PC-9 (cell line): ENCODE measurements around the gene POLR1F. TPM values are rescaled to one million over a fixed set of nuclear protein-coding genes. Genes with fewer than 3 reads are reported as not detected.

ENCODE experiments used
- BruUV-seq: library from RNA; stranded (reverse); fragments of 400-500 nt; replicated peaks from 2 replicates; lab custom pipeline; 2021; lab: Mats Ljungman, UMichigan
- CTCF ChIA-PET: fragments of 300-600 bp; sonication (Branson Sonifier 250); formaldehyde crosslinking; loops from one replicate; lab custom pipeline; 2022; ENCODE audit warnings: antibody characterized with exemption; lab: Charles Lee
- POLR2A ChIA-PET: fragments of 300-600 bp; sonication (Branson Sonifier 250); formaldehyde crosslinking; loops from one replicate; lab custom pipeline; 2022; ENCODE audit warnings: antibody characterized with exemption; ENCODE audit not compliant: unreplicated experiment; lab: Charles Lee
- DNase-seq, 2 experiments: peaks; one replicate each; pipeline versions ENCODE4 v3.0.0 to v3.0.0-alpha.2; 2015 to 2022; ENCODE audit warnings: mixed read lengths in 1 of 2
- H2AFZ ChIP-seq: fragments of 200-600 bp; sonication (generic); 2 replicates; pipeline ENCODE4 v1.8.1; 2017; ENCODE audit warnings: antibody characterized with exemption
- H3F3A ChIP-seq: fragments of 200-600 bp; sonication (generic); 2 replicates; pipeline ENCODE4 v1.8.1; 2017; ENCODE audit warnings: antibody characterized with exemption, mild to moderate bottlenecking, low read depth; ENCODE audit not compliant: insufficient read depth
- H3K27ac ChIP-seq: fragments of 200-600 bp; sonication (generic); 2 replicates; pipeline ENCODE4 v1.6.1; 2016; ENCODE audit warnings: mixed run types
- H3K27me3 ChIP-seq: fragments of 200-600 bp; sonication (generic); 2 replicates; pipeline ENCODE4 v1.6.1; 2016; ENCODE audit warnings: low read depth, mixed run types; ENCODE audit not compliant: insufficient read depth
- H3K36me3 ChIP-seq: fragments of 200-600 bp; sonication (generic); 2 replicates; pipeline ENCODE4 v1.6.1; 2016; ENCODE audit warnings: low read depth, mixed run types
- H3K4me1 ChIP-seq: fragments of 200-600 bp; sonication (generic); replicated peaks from 2 replicates; pipeline ENCODE4 v1.6.1; 2016; ENCODE audit warnings: mixed run types; ENCODE audit not compliant: insufficient read depth
- H3K4me2 ChIP-seq: fragments of 200-600 bp; sonication (generic); 2 replicates; pipeline ENCODE4 v1.6.1; 2017; ENCODE audit warnings: mixed run types
- H3K4me3 ChIP-seq: fragments of 200-600 bp; sonication (generic); 2 replicates; pipeline ENCODE4 v1.6.1; 2016; ENCODE audit warnings: mixed run types
- H3K79me2 ChIP-seq: fragments of 200-600 bp; sonication (generic); 2 replicates; pipeline ENCODE4 v1.6.1; 2017; ENCODE audit warnings: low read depth, mixed run types
- H3K9me2 ChIP-seq: fragments of 200-600 bp; sonication (generic); 2 replicates; pipeline ENCODE4 v1.8.1; 2017; ENCODE audit warnings: mild to moderate bottlenecking; ENCODE audit not compliant: insufficient read depth
- H3K9me3 ChIP-seq: fragments of 200-600 bp; sonication (generic); 2 replicates; pipeline ENCODE4 v1.8.1; 2016; ENCODE audit warnings: low read depth; ENCODE audit not compliant: insufficient read depth
- H4K20me1 ChIP-seq: fragments of 200-600 bp; sonication (generic); 2 replicates; pipeline ENCODE4 v1.8.1; 2017; ENCODE audit not compliant: insufficient read depth
- CTCF ChIP-seq: fragments of 200-600 bp; sonication (generic); conservative IDR thresholded peaks from 2 replicates; pipeline ENCODE4 v1.6.1; 2017; ENCODE audit warnings: mixed run types, antibody characterized with exemption, mild to moderate bottlenecking, moderate library complexity
- EZH2 ChIP-seq: fragments of 200-600 bp; sonication (generic); IDR thresholded peaks from 2 replicates; pipeline ENCODE4 v1.8.0; 2017; ENCODE audit warnings: antibody characterized with exemption, low read depth
- intact Hi-C: fragments of 100-400 bp; cut with micrococcal nuclease; formaldehyde crosslinking; loops from one replicate; pipeline ENCODE4 v1.10.0; 2022; ENCODE audit not compliant: unreplicated experiment
- total RNA-seq: library from RNA; stranded (reverse); gene quantifications from 2 replicates; pipeline ENCODE4 v1.2.3, GENCODE V29; 2021

Gene POLR1F
- total RNA-seq, 1 experiment from 2014 or later, result 14.8 TPM

- Histone ChIP-seq H3F3A (no peaks in the 10 kb centered on the region), H3K27ac (no peak overlapping the region), H3K27me3 (no peaks in the 10 kb centered on the region), H3K4me2 (no peak overlapping the region), H3K4me3 (no peak overlapping the region), H2AFZ (0 out of 2 replicates have a peak overlapping the region, but pooled peaks have one; percentile 49), H4K20me1 (no peaks in the 10 kb centered on the region), H3K9me2 (peaks cover 3% of the 10 kb centered on the region; the same call in 1 of the 2 replicates), H3K9me3 (no peaks in the 10 kb centered on the region), H3K36me3 (no peaks in the 10 kb centered on the region), H3K4me1 (no peaks in the 10 kb centered on the region), H3K79me2 (no peaks in the 10 kb centered on the region)
- intact Hi-C loops, result no loop called here
- TF ChIP-seq CTCF (no peak), EZH2 (no peak)
- DNase-seq, result no peak
- BruUV-seq, result no TSS peak
- ChIA-PET POLR2A (no interaction called here), CTCF (interaction anchor here (1.2 kb wide), 1 partner anchor 31 kb away, joined by 4 read pairs; no protein-coding TSS in a partner anchor)
Observed at GRCh38 chr7:19715499-19715898, 6.7 kb upstream of the POLR1F start.

- peaks cover 3% of the 10 kb centered on the region; the same call in 1 of the 2 replicates for H3K9me2 ChIP-seq
- POLR2A ChIA-PET, result interaction anchor here (0.6 to 0.8 kb wide), 4 partner anchors 34 to 886 kb away, joined by 5 to 8 read pairs (median 6); no protein-coding TSS in a partner anchor
Observed at GRCh38 chr7:19713676-19714075, 4.8 kb upstream of the POLR1F start.

GRCh38 chr7:19709249-19709578, 377 bp upstream of the POLR1F start:
- H3K4me1 ChIP-seq, result peaks cover 22% of the 10 kb centered on the region
- peaks cover 6% of the 10 kb centered on the region; the same call in 1 of the 2 replicates for H4K20me1 ChIP-seq
- ChIA-PET CTCF (interaction anchor here (0.6 to 1.4 kb wide), 10 partner anchors 39 to 952 kb away, joined by 3 to 21 read pairs (median 4); no protein-coding TSS in a partner anchor), POLR2A (interaction anchor here (0.5 to 0.6 kb wide), 2 partner anchors 806 to 1570 kb away, joined by 4 read pairs; no protein-coding TSS in a partner anchor)
- no peaks in the 10 kb centered on the region; the same call in 1 of the 2 replicates for H3K9me2 ChIP-seq
- DNase-seq, result no peak
- H3K79me2 ChIP-seq, result peaks cover 45% of the 10 kb centered on the region
- TF ChIP-seq CTCF (peak; percentile 72), EZH2 (no peak)
- no peak overlapping the region for H3K27ac ChIP-seq
- peak overlapping the region; percentile 87 for H3K4me3 ChIP-seq
- H2AFZ ChIP-seq, result peak overlapping the region; percentile 95
- H3K9me3 ChIP-seq, result peaks cover 7% of the 10 kb centered on the region; the same call in 1 of the 2 replicates
- H3F3A ChIP-seq, result no peaks in the 10 kb centered on the region
- intact Hi-C loops, result loop anchor here (1.0 to 10.0 kb wide), 6 partner anchors 602 to 1796 kb away; no protein-coding TSS in a partner anchor
- no TSS peak for BruUV-seq
- no peaks in the 10 kb centered on the region for H3K27me3 ChIP-seq
- H3K4me2 ChIP-seq, result peak overlapping the region; percentile 83
- peaks cover 1% of the 10 kb centered on the region; the same call in 1 of the 2 replicates for H3K36me3 ChIP-seq

More at GRCh38 chr7:19713676-19714075, 4.8 kb upstream of the POLR1F start:
- BruUV-seq, result no TSS peak
- Histone ChIP-seq H3F3A (no peaks in the 10 kb centered on the region), H3K9me3 (peaks cover 7% of the 10 kb centered on the region; the same call in 1 of the 2 replicates), H3K4me3 (no peak overlapping the region), H3K79me2 (peaks cover 1% of the 10 kb centered on the region), H4K20me1 (no peaks in the 10 kb centered on the region), H3K36me3 (no peaks in the 10 kb centered on the region), H2AFZ (no peak overlapping the region), H3K27ac (no peak overlapping the region), H3K27me3 (no peaks in the 10 kb centered on the region), H3K4me2 (no peak overlapping the region), H3K4me1 (no peaks in the 10 kb centered on the region)
- CTCF ChIA-PET, result interaction anchor here (0.6 to 1.8 kb wide), 14 partner anchors 34 to 1540 kb away, joined by 3 to 61 read pairs (median 4); no protein-coding TSS in a partner anchor
- peak; percentile 37 to 57 for DNase-seq
- intact Hi-C loops, result loop anchor here (1.0 to 2.0 kb wide), 3 partner anchors 33 to 935 kb away; no protein-coding TSS in a partner anchor
- TF ChIP-seq EZH2 (no peak), CTCF (peak; percentile 81)
